ENCODE results near the gene ZNF652.

Gene ZNF652

GRCh38 chr17:49259663-49260010, 102.4 kb downstream of the ZNF652 start:
- DNase-seq: no peak

DNA sequence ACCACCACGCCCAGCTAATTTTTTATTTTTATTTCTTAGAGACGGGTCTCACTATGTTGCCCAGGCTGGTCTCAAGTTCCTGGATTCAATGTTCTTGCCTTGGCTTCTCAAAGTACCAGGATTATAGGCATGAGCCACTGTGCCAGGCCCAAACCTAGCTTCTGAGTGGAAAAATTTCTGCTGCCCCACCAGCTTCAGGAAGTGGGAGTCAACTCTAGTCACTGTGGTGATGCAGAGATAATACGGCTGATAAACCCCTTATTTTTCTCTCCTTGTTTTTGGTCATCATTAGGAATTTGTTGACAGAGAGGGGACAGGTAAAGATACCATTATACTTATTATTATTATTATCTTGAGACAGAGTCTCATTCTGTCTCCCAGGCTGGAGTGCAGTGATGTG, 103.7 kb downstream of the ZNF652 start:
- DNase-seq: no peak

DNA sequence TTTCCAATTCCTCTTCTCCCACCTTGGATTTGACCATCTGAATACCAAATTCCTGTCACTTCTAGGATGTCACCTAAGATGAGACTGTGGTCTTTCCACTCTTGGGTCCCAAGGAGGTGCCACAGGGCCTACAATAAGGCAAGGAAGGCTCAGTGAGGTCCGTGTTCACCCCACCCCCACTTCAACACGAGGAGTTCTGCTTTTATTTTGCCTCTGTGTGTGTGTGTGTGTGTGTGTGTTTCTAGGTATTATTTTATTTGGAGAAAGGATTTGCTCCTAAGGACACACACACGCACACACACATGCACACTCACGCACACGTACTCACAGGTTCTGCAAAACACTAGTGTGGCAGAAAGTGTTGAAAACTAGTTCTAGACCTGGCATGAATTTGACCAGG, 106.9 kb downstream of the ZNF652 start:
- DNase-seq: no peak

DNA sequence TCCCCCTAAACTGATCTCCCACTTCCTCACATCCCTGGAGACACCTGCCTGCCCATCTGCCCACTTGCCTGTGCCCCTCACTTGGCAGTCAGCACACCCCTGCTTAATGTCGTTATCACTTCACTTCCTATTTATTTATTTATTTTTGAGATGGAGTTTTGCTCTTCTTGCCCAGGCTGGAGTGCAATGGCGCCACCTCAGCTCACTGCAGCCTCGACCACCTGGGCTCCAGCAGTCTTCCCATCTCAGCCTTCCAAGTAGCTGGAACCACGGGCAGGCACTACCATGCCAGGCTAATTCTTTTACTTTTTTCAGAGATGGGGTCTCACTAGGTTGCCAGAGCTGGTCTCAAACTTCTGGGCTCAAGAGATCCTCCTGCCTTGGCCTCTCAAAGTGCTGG, 108.0 kb downstream of the ZNF652 start:
- no peak for DNase-seq

DNA sequence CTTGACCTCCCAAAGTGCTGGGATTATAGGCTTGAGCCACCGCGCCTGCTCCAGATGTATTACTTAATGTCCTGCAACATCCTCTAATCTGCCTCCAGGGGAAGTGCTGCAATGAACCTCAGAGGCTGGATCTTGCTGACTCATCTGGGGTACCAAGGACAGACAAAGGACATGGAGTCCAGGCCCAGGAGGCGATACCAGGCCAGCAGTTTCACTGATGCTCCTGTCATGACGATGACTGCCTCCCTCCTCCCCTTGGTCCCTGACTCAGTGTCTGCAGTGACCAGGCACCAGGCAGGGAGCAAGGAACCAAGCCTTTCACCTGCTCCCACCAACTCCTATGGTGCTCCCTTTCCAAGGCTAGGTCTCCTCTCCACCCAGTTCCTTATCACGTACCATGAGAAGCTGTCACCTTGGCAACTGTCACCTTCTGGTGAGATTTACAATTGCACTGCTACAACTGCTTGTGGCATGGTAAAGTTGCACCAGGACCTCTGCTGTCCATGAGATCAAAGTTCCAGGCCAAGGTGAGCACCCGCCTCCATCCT, 109.8 kb downstream of the ZNF652 start:
- DNase-seq: no peak

- no peak for DNase-seq
Measured at GRCh38 chr17:49249890-49250522, 112.0 kb downstream of the ZNF652 start.

GRCh38 chr17:49249292-49249794, 112.7 kb downstream of the ZNF652 start:
- DNase-seq: no peak

DNA sequence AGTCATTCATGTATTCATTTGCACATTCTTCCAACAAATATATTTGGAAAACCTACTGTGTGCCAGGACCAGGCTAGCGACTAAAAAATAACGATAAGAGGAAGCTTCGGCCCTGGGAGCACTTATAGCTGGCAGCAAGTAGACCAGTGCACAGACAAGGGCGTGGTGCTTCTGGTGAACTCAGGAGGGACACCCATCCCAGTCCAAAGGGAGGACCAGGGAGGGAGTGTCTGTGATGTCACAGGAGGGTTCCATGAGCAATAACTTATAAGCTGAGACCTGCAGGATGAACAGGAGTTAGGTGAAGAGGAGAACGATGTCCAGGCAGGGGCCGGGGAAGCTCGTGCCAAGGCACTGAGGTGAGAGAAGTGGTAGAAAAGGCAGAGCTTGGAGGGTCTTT, 114.1 kb downstream of the ZNF652 start:
- no peak for DNase-seq

DNA sequence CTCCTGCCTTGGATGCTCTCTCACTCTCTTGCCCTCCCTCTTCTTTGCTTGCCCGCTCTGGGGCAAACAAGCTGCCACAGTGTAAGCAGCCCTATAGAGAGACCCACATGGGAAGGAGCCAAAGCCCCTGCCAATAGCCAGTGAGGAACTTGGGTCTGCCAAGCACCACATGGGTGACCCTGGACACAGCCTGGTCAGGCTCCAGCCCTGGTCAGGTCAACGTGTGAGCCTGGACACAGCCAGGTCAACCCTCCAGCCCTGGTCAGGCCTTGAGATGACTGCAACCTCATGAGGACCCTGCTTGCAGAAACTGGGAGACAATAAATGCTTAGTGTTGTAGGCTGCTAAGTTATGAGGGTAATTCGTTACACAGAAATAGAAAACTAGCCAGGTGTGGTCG, 117.2 kb downstream of the ZNF652 start:
- DNase-seq: no peak
